ENCODE measurements around the gene PARN.
"Not testable (repeated sequence)": the region's sequence is repeated elsewhere in the genome, so short reads cannot be mapped to it uniquely, and the experiment has no call there.

Gene PARN

GRCh38 chr16:14436401-14436955, 193.6 kb downstream of the PARN start:
- H3K9ac ChIP-seq (ENCODE audit: low read depth, low read length) = no peak overlapping the region
- H3K4me1 ChIP-seq (ENCODE audit: insufficient read depth, low read length) = no peaks in the 10 kb centered on the region

GRCh38 chr16:14434860-14435259, 195.2 kb downstream of the PARN start:
- no peaks in the 10 kb centered on the region for H3K4me1 ChIP-seq (ENCODE audit: insufficient read depth, low read length)
- no peak overlapping the region for H3K9ac ChIP-seq (ENCODE audit: low read depth, low read length)
- peaks cover 4% of the 10 kb centered on the region; the same call in 1 of the 2 replicates for H3K36me3 ChIP-seq (ENCODE audit: insufficient read depth, low read length)
- no peaks in the 10 kb centered on the region for H3K9me3 ChIP-seq (ENCODE audit: control insufficient read depth, insufficient read depth, low read length)

More at GRCh38 chr16:14436401-14436955, 193.6 kb downstream of the PARN start:
- Histone ChIP-seq H3K36me3 (ENCODE audit: insufficient read depth, low read length) (peaks cover 4% of the 10 kb centered on the region; the same call in 1 of the 2 replicates), H3K9me3 (ENCODE audit: control insufficient read depth, insufficient read depth, low read length) (no peaks in the 10 kb centered on the region)

GRCh38 chr16:14428971-14429637, 201.0 kb downstream of the PARN start:
- H3K36me3 ChIP-seq (ENCODE audit: insufficient read depth, low read length); H3K9me3 ChIP-seq (ENCODE audit: control insufficient read depth, insufficient read depth, low read length); H3K4me1 ChIP-seq (ENCODE audit: insufficient read depth, low read length); H3K9ac ChIP-seq (ENCODE audit: low read depth, low read length): not testable (repeated sequence)

- no peaks in the 10 kb centered on the region for H3K9me3 ChIP-seq (ENCODE audit: control insufficient read depth, insufficient read depth, low read length)
- H3K36me3 ChIP-seq (ENCODE audit: insufficient read depth, low read length) = no peaks in the 10 kb centered on the region
- H3K4me1 ChIP-seq (ENCODE audit: insufficient read depth, low read length) = peaks cover 6% of the 10 kb centered on the region; the same call in 1 of the 2 replicates
- no peak overlapping the region for H3K9ac ChIP-seq (ENCODE audit: low read depth, low read length)
These were observed 202.0 kb downstream of the PARN start for GRCh38 chr16:14428043-14428442.

GRCh38 chr16:14427371-14427948, 202.6 kb downstream of the PARN start:
- H3K9ac ChIP-seq (ENCODE audit: low read depth, low read length) = no peak overlapping the region
- no peaks in the 10 kb centered on the region for H3K9me3 ChIP-seq (ENCODE audit: control insufficient read depth, insufficient read depth, low read length)
- no peaks in the 10 kb centered on the region for H3K36me3 ChIP-seq (ENCODE audit: insufficient read depth, low read length)
- peaks cover 6% of the 10 kb centered on the region; the same call in 1 of the 2 replicates for H3K4me1 ChIP-seq (ENCODE audit: insufficient read depth, low read length)

GRCh38 chr16:14424595-14424994, 205.5 kb downstream of the PARN start:
- H3K9ac ChIP-seq (ENCODE audit: low read depth, low read length) = no peak overlapping the region
- no peaks in the 10 kb centered on the region for H3K9me3 ChIP-seq (ENCODE audit: control insufficient read depth, insufficient read depth, low read length)
- peaks cover 6% of the 10 kb centered on the region; the same call in 1 of the 2 replicates for H3K4me1 ChIP-seq (ENCODE audit: insufficient read depth, low read length)
- H3K36me3 ChIP-seq (ENCODE audit: insufficient read depth, low read length) = no peaks in the 10 kb centered on the region

- no peaks in the 10 kb centered on the region for H3K36me3 ChIP-seq (ENCODE audit: insufficient read depth, low read length)
- no peak overlapping the region for H3K9ac ChIP-seq (ENCODE audit: low read depth, low read length)
- H3K4me1 ChIP-seq (ENCODE audit: insufficient read depth, low read length) = peaks cover 6% of the 10 kb centered on the region; the same call in 1 of the 2 replicates
- no peaks in the 10 kb centered on the region for H3K9me3 ChIP-seq (ENCODE audit: control insufficient read depth, insufficient read depth, low read length)
These were observed 206.7 kb downstream of the PARN start for GRCh38 chr16:14423344-14423743.

GRCh38 chr16:14420721-14421488, 209.2 kb downstream of the PARN start:
- no peak overlapping the region for H3K9ac ChIP-seq (ENCODE audit: low read depth, low read length)

GRCh38 chr16:14420243-14420642, 209.8 kb downstream of the PARN start:
- H3K4me1 ChIP-seq (ENCODE audit: insufficient read depth, low read length); H3K9me3 ChIP-seq (ENCODE audit: control insufficient read depth, insufficient read depth, low read length): not testable (repeated sequence)

More at GRCh38 chr16:14420721-14421488, 209.2 kb downstream of the PARN start:
- H3K9me3 ChIP-seq (ENCODE audit: control insufficient read depth, insufficient read depth, low read length) = peaks cover 3% of the 10 kb centered on the region; the same call in 1 of the 2 replicates
- H3K36me3 ChIP-seq (ENCODE audit: insufficient read depth, low read length) = no peaks in the 10 kb centered on the region
- H3K4me1 ChIP-seq (ENCODE audit: insufficient read depth, low read length) = no peaks in the 10 kb centered on the region

GRCh38 chr16:14419817-14420216, 210.2 kb downstream of the PARN start:
- peaks cover 3% of the 10 kb centered on the region; the same call in 1 of the 2 replicates for H3K9me3 ChIP-seq (ENCODE audit: control insufficient read depth, insufficient read depth, low read length)
- no peaks in the 10 kb centered on the region for H3K4me1 ChIP-seq (ENCODE audit: insufficient read depth, low read length)
- H3K36me3 ChIP-seq (ENCODE audit: insufficient read depth, low read length) = no peaks in the 10 kb centered on the region
- H3K9ac ChIP-seq (ENCODE audit: low read depth, low read length) = no peak overlapping the region

More at GRCh38 chr16:14420243-14420642, 209.8 kb downstream of the PARN start:
- H3K9ac ChIP-seq (ENCODE audit: low read depth, low read length); H3K36me3 ChIP-seq (ENCODE audit: insufficient read depth, low read length): not testable (repeated sequence)

GRCh38 chr16:14418795-14419225, 211.2 kb downstream of the PARN start:
- Histone ChIP-seq H3K9me3 (ENCODE audit: control insufficient read depth, insufficient read depth, low read length) (peaks cover 3% of the 10 kb centered on the region; the same call in 1 of the 2 replicates), H3K9ac (ENCODE audit: low read depth, low read length) (no peak overlapping the region), H3K36me3 (ENCODE audit: insufficient read depth, low read length) (no peaks in the 10 kb centered on the region), H3K4me1 (ENCODE audit: insufficient read depth, low read length) (no peaks in the 10 kb centered on the region)

- H3K9me3 ChIP-seq (ENCODE audit: control insufficient read depth, insufficient read depth, low read length) = peaks cover 3% of the 10 kb centered on the region; the same call in 1 of the 2 replicates
- H3K9ac ChIP-seq (ENCODE audit: low read depth, low read length) = no peak overlapping the region
- H3K36me3 ChIP-seq (ENCODE audit: insufficient read depth, low read length) = no peaks in the 10 kb centered on the region
- no peaks in the 10 kb centered on the region for H3K4me1 ChIP-seq (ENCODE audit: insufficient read depth, low read length)
These were observed 213.9 kb downstream of the PARN start for GRCh38 chr16:14416184-14416583.

- Histone ChIP-seq H3K9me3 (ENCODE audit: control insufficient read depth, insufficient read depth, low read length) (peaks cover 3% of the 10 kb centered on the region; the same call in 1 of the 2 replicates), H3K36me3 (ENCODE audit: insufficient read depth, low read length) (no peaks in the 10 kb centered on the region), H3K9ac (ENCODE audit: low read depth, low read length) (no peak overlapping the region), H3K4me1 (ENCODE audit: insufficient read depth, low read length) (no peaks in the 10 kb centered on the region)
These were observed 214.8 kb downstream of the PARN start for GRCh38 chr16:14415291-14415690.

GRCh38 chr16:14409563-14409962, 220.5 kb downstream of the PARN start:
- Histone ChIP-seq H3K9me3 (ENCODE audit: control insufficient read depth, insufficient read depth, low read length) (no peaks in the 10 kb centered on the region), H3K9ac (ENCODE audit: low read depth, low read length) (no peak overlapping the region), H3K4me1 (ENCODE audit: insufficient read depth, low read length) (no peaks in the 10 kb centered on the region; the same call in 1 of the 2 replicates), H3K36me3 (ENCODE audit: insufficient read depth, low read length) (no peaks in the 10 kb centered on the region)
